HCT116 (cell line): ENCODE results near the gene PRR36. TPM values are rescaled to one million over a fixed set of nuclear protein-coding genes. Genes with fewer than 3 reads are reported as not detected.

Experiments used
- ATAC-seq: fragments of 200-7000 bp; cut with Tn5 transposase; 2 replicates; pipeline ENCODE4 v1.9.1; 2020; ENCODE audit warnings: mild to moderate bottlenecking, moderate library complexity
- BruUV-seq: library from RNA; stranded (reverse); fragments of 400-500 nt; replicated peaks from 2 replicates; lab custom pipeline; 2021; lab: Mats Ljungman, UMichigan
- CTCF ChIA-PET: fragments of 300-600 bp; sonication (Branson Sonifier 250); formaldehyde crosslinking; loops from one replicate; lab custom pipeline; 2021; ENCODE audit warnings: antibody characterized with exemption; lab: Charles Lee
- POLR2A ChIA-PET: fragments of 300-600, 350-600 bp; sonication (Branson Sonifier 250); formaldehyde crosslinking; loops from one replicate; lab custom pipeline; 2021; ENCODE audit warnings: antibody characterized with exemption; lab: Charles Lee
- RAD21 ChIA-PET, 2 experiments: fragments of 300-600 bp; sonication (Branson Sonifier 250); formaldehyde crosslinking; loops; one replicate each; lab custom pipeline; 2023; ENCODE audit warnings: low total read pairs in 2 of 2; ENCODE audit not compliant: uncharacterized antibody in 2 of 2, unreplicated experiment in 2 of 2, low non-redundant PET in 1 of 2; lab: Charles Lee
- DNase-seq: peaks from one replicate; pipeline ENCODE4 v3.0.0-alpha.2; 2010; ENCODE audit warnings: low read depth, low spot score
- H2AFZ ChIP-seq: fragments of 200-600 bp; shearing (Covaris generic), sonication (generic); 2 replicates; pipeline ENCODE4 v1.6.1; 2017; ENCODE audit warnings: low read depth, mixed run types, mixed read lengths, antibody characterized with exemption, low read length; ENCODE audit not compliant: poor library complexity, severe bottlenecking
- H3K27ac ChIP-seq: 2 replicates; pipeline ENCODE4 v1.5.1; 2012; ENCODE audit warnings: low read depth, low read length
- H3K27me3 ChIP-seq: fragments of 200-600 bp; sonication (generic); 2 replicates; pipeline ENCODE4 v1.6.1; 2016; ENCODE audit warnings: mixed run types, low read length, mixed read lengths; ENCODE audit not compliant: insufficient read depth
- H3K36me3 ChIP-seq, 2 experiments: fragments of 200-500 bp in 1 of 2; fragments of 200-600 bp in 1 of 2; sonication (Bioruptor generic) in 1 of 2; sonication (generic) in 1 of 2; 2 replicates each; pipeline versions ENCODE4 v1.5.1 to v1.6.1; 2014 to 2016; ENCODE audit warnings: low read length in 2 of 2, inconsistent platforms in 1 of 2, mixed read lengths in 1 of 2, mixed run types in 1 of 2; ENCODE audit not compliant: insufficient read depth in 2 of 2, control insufficient read depth in 1 of 2
- H3K4me1 ChIP-seq, 2 experiments: fragments of 200-600 bp in 1 of 2; sonication (generic) in 1 of 2; 2 replicates each; pipeline versions ENCODE4 v1.5.1 to v1.6.1; 2012 to 2017; ENCODE audit warnings: low read length in 2 of 2, inconsistent platforms in 1 of 2, mild to moderate bottlenecking in 1 of 2, mixed read lengths in 1 of 2, mixed run types in 1 of 2, moderate library complexity in 1 of 2; ENCODE audit not compliant: insufficient read depth in 2 of 2, control insufficient read depth in 1 of 2
- H3K4me2 ChIP-seq: fragments of 200-600 bp; sonication (generic); 2 replicates; pipeline ENCODE4 v1.6.1; 2017; ENCODE audit warnings: mixed run types, low read length, mixed read lengths
- H3K4me3 ChIP-seq, 2 experiments: fragments of 200-600 bp in 1 of 2; sonication (generic) in 1 of 2; replicated peaks in 1 of 2; 2 replicates each; pipeline ENCODE4 v1.5.1; 2011 to 2016; ENCODE audit warnings: low read length in 2 of 2, control low read depth in 1 of 2, low read depth in 1 of 2, mild to moderate bottlenecking in 1 of 2, mixed read lengths in 1 of 2, mixed run types in 1 of 2
- H3K79me2 ChIP-seq: fragments of 200-600 bp; sonication (generic); 2 replicates; pipeline ENCODE4 v1.6.1; 2017; ENCODE audit warnings: mild to moderate bottlenecking, mixed run types, low read length, moderate library complexity, mixed read lengths; ENCODE audit not compliant: insufficient read depth
- H3K9ac ChIP-seq: fragments of 200-600 bp; sonication (generic); 2 replicates; pipeline ENCODE4 v1.6.1; 2016; ENCODE audit warnings: low read length, mixed read lengths
- H3K9me2 ChIP-seq: fragments of 200-600 bp; sonication (generic), shearing (Covaris generic); 2 replicates; pipeline ENCODE4 v1.6.1; 2017; ENCODE audit warnings: mixed run types, mild to moderate bottlenecking, moderate library complexity; ENCODE audit not compliant: insufficient read depth
- H3K9me3 ChIP-seq, 2 experiments: fragments of 200-500 bp in 1 of 2; fragments of 200-600 bp in 1 of 2; sonication (Bioruptor generic) in 1 of 2; sonication (generic) in 1 of 2; 2 replicates each; pipeline ENCODE4 v1.6.1; 2014 to 2017; ENCODE audit warnings: low read length in 2 of 2, mixed read lengths in 2 of 2, inconsistent platforms in 1 of 2, low read depth in 1 of 2, mild to moderate bottlenecking in 1 of 2, mixed run types in 1 of 2, moderate library complexity in 1 of 2; ENCODE audit not compliant: control insufficient read depth in 1 of 2, insufficient read depth in 1 of 2
- H4K20me1 ChIP-seq: fragments of 200-600 bp; sonication (generic), shearing (Covaris generic); 2 replicates; pipeline ENCODE4 v1.6.1; 2017; ENCODE audit warnings: mixed run types, mild to moderate bottlenecking, moderate library complexity; ENCODE audit not compliant: insufficient read depth
- ATF3 ChIP-seq: IDR thresholded peaks from 2 replicates; pipeline ENCODE4 v1.6.1; 2012
- CBX3 ChIP-seq: IDR thresholded peaks from 2 replicates; pipeline ENCODE4 v1.6.1; 2012; ENCODE audit warnings: low read depth
- CEBPB ChIP-seq: IDR thresholded peaks from 2 replicates; pipeline ENCODE4 v1.6.1; 2012; ENCODE audit warnings: low read depth
- CTCF ChIP-seq, 3 experiments: fragments of 200-600 bp in 1 of 3; sonication (generic) in 1 of 3; IDR thresholded peaks in 2 of 3; conservative IDR thresholded peaks in 1 of 3; 2 replicates each; pipeline ENCODE4 v1.5.1; 2012 to 2017; ENCODE audit warnings: low read depth in 2 of 3, low read length in 2 of 3, antibody characterized with exemption in 1 of 3, borderline replicate concordance in 1 of 3, control low read depth in 1 of 3, mild to moderate bottlenecking in 1 of 3, mixed read lengths in 1 of 3, mixed run types in 1 of 3, moderate library complexity in 1 of 3; ENCODE audit not compliant: insufficient read depth in 1 of 3
- EGR1 ChIP-seq: IDR thresholded peaks from 2 replicates; pipeline ENCODE4 v1.6.1; 2012; ENCODE audit warnings: low read depth
- ELF1 ChIP-seq: IDR thresholded peaks from 2 replicates; pipeline ENCODE4 v1.6.1; 2012; ENCODE audit warnings: low read depth, borderline replicate concordance
- EZH2 ChIP-seq: fragments of 200-600 bp; sonication (generic); IDR thresholded peaks from 2 replicates; pipeline ENCODE4 v1.6.1; 2017; ENCODE audit warnings: antibody characterized with exemption, mixed run types
- JUND ChIP-seq: IDR thresholded peaks from 2 replicates; pipeline ENCODE4 v1.6.1; 2012
- MAX ChIP-seq: IDR thresholded peaks from 2 replicates; pipeline ENCODE4 v1.6.1; 2012
- SIN3A ChIP-seq: IDR thresholded peaks from 2 replicates; pipeline ENCODE4 v1.6.1; 2012; ENCODE audit warnings: low read depth
- SRF ChIP-seq: IDR thresholded peaks from 2 replicates; pipeline ENCODE4 v1.6.1; 2012; ENCODE audit warnings: low read depth
- ZBTB33 ChIP-seq: IDR thresholded peaks from 2 replicates; pipeline ENCODE4 v1.6.1; 2011; ENCODE audit warnings: mild to moderate bottlenecking, low read length, moderate library complexity; ENCODE audit not compliant: insufficient replicate concordance; ENCODE audit errors: extremely low read depth
- intact Hi-C: fragments of 100-400 bp; cut with micrococcal nuclease; formaldehyde crosslinking; loops from 2 replicates; pipeline ENCODE4 v1.10.0; 2022
- total RNA-seq: library from RNA; stranded (reverse); gene quantifications from one replicate; pipeline ENCODE4 v1.2.1, GENCODE V29; 2021; ENCODE audit not compliant: unreplicated experiment

Gene PRR36
- total RNA-seq, 1 experiment from 2014 or later, result 7.5 TPM

DNA sequence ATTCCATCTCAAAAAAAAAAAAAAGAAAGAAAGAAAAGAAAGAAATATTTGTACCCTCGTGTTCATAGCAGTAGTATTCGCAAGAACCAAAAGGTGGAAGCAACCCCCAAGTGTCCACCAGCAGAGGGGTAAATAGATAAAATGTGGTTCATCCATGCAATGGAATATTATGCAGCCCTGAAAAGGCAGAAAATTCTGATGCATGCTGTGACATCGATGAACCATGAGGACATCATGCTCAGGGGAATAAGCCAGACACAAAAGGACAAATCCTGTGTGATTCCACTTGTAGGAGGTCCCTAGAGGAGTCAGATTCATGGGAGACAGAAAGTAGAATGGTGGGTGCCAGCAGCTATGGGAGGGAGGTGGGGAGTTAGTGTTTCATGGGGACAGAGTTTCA is 7.7 kb upstream of the PRR36 start:
- intact Hi-C loops, result no loop called here
- no peaks in the 10 kb centered on the region for H3K79me2 ChIP-seq
- ChIA-PET POLR2A (no interaction called here), RAD21 (no interaction called here), CTCF (no interaction called here)
- H3K9ac ChIP-seq, result no peak overlapping the region
- no peak for TF ChIP-seq EGR1
- no peak for TF ChIP-seq ZBTB33
- TF ChIP-seq ELF1, result no peak
- TF ChIP-seq CEBPB, result no peak
- DNase-seq (no peak), ATAC-seq (no peak)
- no peaks in the 10 kb centered on the region for H3K9me3 ChIP-seq
- no peak overlapping the region for H2AFZ ChIP-seq
- H3K4me2 ChIP-seq, result no peak overlapping the region
- H3K9me2 ChIP-seq, result no peaks in the 10 kb centered on the region
- peaks cover 5 to 24% of the 10 kb centered on the region in 2 experiments; a peak in 3 of 4 replicates for H3K4me1 ChIP-seq
- no peaks in the 10 kb centered on the region for H3K27me3 ChIP-seq
- no TSS peak for BruUV-seq
- no peak overlapping the region for H3K27ac ChIP-seq
- no peaks in the 10 kb centered on the region for H4K20me1 ChIP-seq
- H3K36me3 ChIP-seq, result no peaks in the 10 kb centered on the region
- no peak overlapping the region for H3K4me3 ChIP-seq

DNA sequence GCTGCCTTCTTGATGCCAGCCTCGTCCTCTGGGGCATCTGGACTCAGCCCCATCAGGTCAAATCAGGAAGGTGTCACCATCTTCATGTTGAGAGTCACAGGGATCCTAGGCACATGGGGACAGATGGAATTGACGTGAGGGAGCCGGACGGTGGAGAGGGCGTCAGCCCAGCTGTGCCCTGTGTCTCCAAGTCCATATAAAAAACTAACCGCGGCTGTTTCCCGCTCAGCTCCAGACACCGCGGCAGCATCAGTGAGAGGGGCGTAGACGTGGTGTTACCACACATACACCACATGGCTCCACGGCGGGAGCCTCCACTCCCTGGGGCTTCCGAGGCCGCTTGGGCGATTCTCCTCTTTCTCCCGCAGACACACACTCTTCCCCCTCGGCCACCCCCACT is 5.6 kb upstream of the PRR36 start:
- Histone ChIP-seq H2AFZ (no peak overlapping the region), H3K9me2 (no peaks in the 10 kb centered on the region), H3K4me3 (no peak overlapping the region), H4K20me1 (no peaks in the 10 kb centered on the region), H3K4me1 (peaks cover 2 to 13% of the 10 kb centered on the region in 2 experiments; a peak in 3 of 4 replicates), H3K27me3 (no peaks in the 10 kb centered on the region), H3K9ac (no peak overlapping the region), H3K36me3 (no peaks in the 10 kb centered on the region), H3K4me2 (no peak overlapping the region), H3K27ac (no peak overlapping the region), H3K79me2 (no peaks in the 10 kb centered on the region), H3K9me3 (no peaks in the 10 kb centered on the region)
- DNase-seq (no peak), ATAC-seq (no peak)
- ChIA-PET POLR2A (no interaction called here), CTCF (interaction anchor here (1.2 kb wide), 1 partner anchor 11 kb away, joined by 7 read pairs; no protein-coding TSS in a partner anchor), RAD21 (no interaction called here)
- no TSS peak for BruUV-seq
- intact Hi-C loops, result no loop called here
- no peak for TF ChIP-seq SIN3A
- TF ChIP-seq ZBTB33, result no peak
- no peak for TF ChIP-seq JUND
- TF ChIP-seq CTCF (IDR thresholded peaks at IDR 0.05 in 2 of 3, conservative IDR thresholded peaks at IDR 0.05 in 1 of 3; ENCODE audit: borderline replicate concordance in 1 of 3, insufficient read depth in 1 of 3, low read depth in 2 of 3, low read length in 2 of 3), result no peak
- TF ChIP-seq SRF, result no peak
- no peak for TF ChIP-seq CBX3
- no peak for TF ChIP-seq EZH2
- no peak for TF ChIP-seq MAX
- TF ChIP-seq ATF3, result no peak
